Karpas-422 (cell line): Measurements from ENCODE around the gene CCDC92. TPM values are rescaled to one million over a fixed set of nuclear protein-coding genes. Genes with fewer than 3 reads are reported as not detected.
"Not testable (repeated sequence)": the region's sequence is repeated elsewhere in the genome, so short reads cannot be mapped to it uniquely, and the experiment has no call there.

Experiments used
- DNase-seq: peaks from one replicate; pipeline ENCODE4 v3.0.0-alpha.2; 2015
- H2AFZ ChIP-seq: fragments of 200-600 bp; sonication (generic); 2 replicates; pipeline ENCODE4 v1.6.1; 2014; ENCODE audit warnings: antibody characterized with exemption, low read length, mixed read lengths
- H3K27ac ChIP-seq: fragments of 200-600 bp; sonication (generic); 2 replicates; pipeline ENCODE4 v1.5.1; 2014; ENCODE audit warnings: mild to moderate bottlenecking, low read length, moderate library complexity
- H3K27me3 ChIP-seq: fragments of 200-600 bp; sonication (generic); 2 replicates; pipeline ENCODE4 v1.6.1; 2014; ENCODE audit warnings: low read length, mixed read lengths
- H3K36me3 ChIP-seq: fragments of 200-600 bp; sonication (generic); 2 replicates; pipeline ENCODE4 v1.6.1; 2014; ENCODE audit warnings: low read length, mixed read lengths; ENCODE audit not compliant: insufficient read depth
- H3K4me1 ChIP-seq: fragments of 200-600 bp; sonication (generic); 2 replicates; pipeline ENCODE4 v1.6.1; 2014; ENCODE audit warnings: mild to moderate bottlenecking, low read length, mixed read lengths
- H3K4me2 ChIP-seq: fragments of 200-600 bp; sonication (generic); 2 replicates; pipeline ENCODE4 v1.6.1; 2014; ENCODE audit warnings: low read length, low read depth, mild to moderate bottlenecking; ENCODE audit not compliant: poor library complexity, severe bottlenecking
- H3K4me3 ChIP-seq: fragments of 200-600 bp; sonication (generic); 2 replicates; pipeline ENCODE4 v1.5.1; 2014; ENCODE audit warnings: mild to moderate bottlenecking, antibody characterized with exemption, low read length, mixed read lengths
- H3K79me2 ChIP-seq: fragments of 200-600 bp; sonication (generic); 2 replicates; pipeline ENCODE4 v1.6.1; 2014; ENCODE audit warnings: mild to moderate bottlenecking, low read length, mixed read lengths
- H3K9ac ChIP-seq: fragments of 200-600 bp; sonication (generic); 2 replicates; pipeline ENCODE4 v1.6.0; 2014; ENCODE audit warnings: low read length
- H3K9me2 ChIP-seq: fragments of 200-600 bp; sonication (generic), shearing (Covaris generic); replicated peaks from 2 replicates; pipeline ENCODE4 v1.6.0; 2014; ENCODE audit warnings: mild to moderate bottlenecking, low read length, moderate library complexity; ENCODE audit not compliant: insufficient read depth
- H3K9me3 ChIP-seq: fragments of 300-700, 200-600 bp; sonication (generic); 2 replicates; pipeline ENCODE4 v1.6.1; 2014; ENCODE audit warnings: low read length, mixed read lengths
- H4K20me1 ChIP-seq: fragments of 200-600 bp; sonication (generic); 2 replicates; pipeline ENCODE4 v1.6.1; 2014; ENCODE audit warnings: mild to moderate bottlenecking, antibody characterized with exemption, low read length, low read depth; ENCODE audit not compliant: insufficient read depth
- total RNA-seq: library from RNA; depleted of rRNA; stranded (reverse); fragments of >200 nt; shearing (Covaris generic); gene quantifications from 2 replicates; pipeline ENCODE4 v1.2.3, GENCODE V29; 2014; ENCODE audit warnings: low replicate concordance

The CCDC92 gene
- total RNA-seq, 1 experiment from 2014 or later = 2.0 TPM

DNA sequence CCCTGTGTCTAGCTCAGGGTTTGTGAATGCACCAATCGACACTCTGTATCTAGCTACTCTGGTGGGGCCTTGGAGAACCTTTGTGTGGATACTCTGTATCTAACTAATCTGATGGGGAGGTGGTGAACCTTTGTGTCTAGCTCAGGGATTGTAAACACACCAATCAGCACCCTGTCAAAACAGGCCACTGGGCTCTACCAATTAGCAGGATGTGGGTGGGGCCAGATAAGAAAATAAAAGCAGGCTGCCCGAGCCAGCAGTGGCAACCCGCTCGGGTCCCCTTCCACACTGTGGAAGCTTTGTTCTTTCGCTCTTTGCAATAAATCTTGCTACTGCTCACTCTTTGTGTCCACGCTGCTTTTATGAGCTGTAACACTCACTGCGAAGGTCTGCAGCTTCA lies 25.1 kb downstream of the CCDC92 start:
- not testable (repeated sequence) for H3K36me3 ChIP-seq, H3K4me2 ChIP-seq, H3K79me2 ChIP-seq, H3K4me1 ChIP-seq, H3K9ac ChIP-seq, H2AFZ ChIP-seq, H3K9me2 ChIP-seq, H3K27ac ChIP-seq, H3K27me3 ChIP-seq, DNase-seq, H3K9me3 ChIP-seq, H4K20me1 ChIP-seq, H3K4me3 ChIP-seq

DNA sequence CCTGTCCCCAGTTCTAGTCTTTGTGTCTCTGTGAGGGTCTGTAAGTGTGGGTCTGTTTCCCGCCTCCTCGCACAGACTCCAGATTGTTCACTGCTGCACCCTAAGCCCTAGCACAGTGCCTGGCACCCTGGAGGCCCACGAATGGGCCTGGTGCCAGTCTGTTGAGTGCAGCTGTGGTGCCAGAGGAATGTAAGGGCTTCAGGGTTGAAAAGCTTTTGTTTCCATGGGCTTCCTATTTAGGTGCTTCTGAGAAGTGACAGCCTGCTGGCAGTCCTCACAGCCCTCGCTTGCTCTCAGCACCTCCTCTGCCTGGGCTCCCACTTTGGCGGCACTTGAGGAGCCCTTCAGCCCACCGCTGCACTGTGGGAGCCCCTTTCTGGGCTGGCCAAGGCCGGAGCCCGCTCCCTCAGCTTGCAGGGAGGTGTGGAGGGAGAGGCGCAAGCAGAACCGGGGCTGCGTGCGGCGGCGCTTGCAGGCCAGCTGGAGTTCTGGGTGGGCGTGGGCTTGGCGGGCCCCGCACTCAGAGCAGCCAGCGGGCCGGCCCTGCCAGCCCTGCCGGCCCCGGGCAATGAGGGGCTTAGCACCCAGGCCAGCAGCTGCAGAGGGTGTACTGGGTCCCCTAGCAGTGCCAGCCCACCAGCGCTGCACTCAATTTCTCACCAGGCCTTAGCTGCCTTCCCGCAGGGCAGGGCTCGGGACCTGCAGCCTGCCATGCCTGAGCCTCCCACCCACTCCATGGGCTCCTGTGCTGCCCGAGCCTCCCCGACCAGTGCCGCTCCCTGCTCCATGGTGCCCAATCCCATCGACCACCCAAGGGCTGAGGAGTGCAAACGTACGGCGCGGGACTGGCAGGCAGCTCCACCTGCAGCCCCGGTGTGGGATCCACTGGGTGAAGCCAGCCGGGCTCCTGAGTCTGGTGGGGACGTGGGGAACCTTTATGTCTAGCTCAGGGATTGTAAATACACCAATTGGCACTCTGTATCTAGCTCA lies 25.8 kb downstream of the CCDC92 start:
- H4K20me1 ChIP-seq, DNase-seq, H3K4me1 ChIP-seq, H3K27me3 ChIP-seq, H2AFZ ChIP-seq, H3K9ac ChIP-seq, H3K9me2 ChIP-seq, H3K27ac ChIP-seq, H3K4me2 ChIP-seq, H3K36me3 ChIP-seq, H3K9me3 ChIP-seq, H3K4me3 ChIP-seq, H3K79me2 ChIP-seq: not testable (repeated sequence)

DNA sequence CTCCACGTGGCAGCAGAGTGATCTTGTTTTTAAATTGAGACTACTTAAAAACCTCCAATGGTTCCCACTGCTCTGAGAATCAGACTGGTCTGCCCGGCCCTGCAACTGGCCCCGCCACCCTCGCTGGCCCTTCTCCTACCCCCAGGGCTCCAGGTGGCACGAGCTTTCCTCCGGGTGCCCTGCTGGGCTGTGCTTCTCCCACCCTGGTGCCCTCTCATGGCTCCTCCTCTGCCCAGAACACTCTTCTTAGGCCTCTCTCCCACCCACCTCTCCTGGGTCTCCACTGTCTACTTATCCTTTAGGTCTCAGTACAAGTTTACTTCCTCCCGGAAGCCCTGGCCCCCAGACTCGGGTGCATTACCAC lies 26.5 kb downstream of the CCDC92 start:
- no peaks in the 10 kb centered on the region for H3K27me3 ChIP-seq
- no peaks in the 10 kb centered on the region for H3K9me3 ChIP-seq
- no peak overlapping the region for H3K27ac ChIP-seq
- no peak for DNase-seq
- no peaks in the 10 kb centered on the region for H4K20me1 ChIP-seq
- no peak overlapping the region for H3K9ac ChIP-seq
- H3K36me3 ChIP-seq = no peaks in the 10 kb centered on the region
- no peak overlapping the region for H3K4me3 ChIP-seq
- H3K4me2 ChIP-seq = no peak overlapping the region
- no peak overlapping the region for H2AFZ ChIP-seq
- H3K79me2 ChIP-seq = no peaks in the 10 kb centered on the region
- H3K4me1 ChIP-seq = no peaks in the 10 kb centered on the region
- H3K9me2 ChIP-seq = no peaks in the 10 kb centered on the region

DNA sequence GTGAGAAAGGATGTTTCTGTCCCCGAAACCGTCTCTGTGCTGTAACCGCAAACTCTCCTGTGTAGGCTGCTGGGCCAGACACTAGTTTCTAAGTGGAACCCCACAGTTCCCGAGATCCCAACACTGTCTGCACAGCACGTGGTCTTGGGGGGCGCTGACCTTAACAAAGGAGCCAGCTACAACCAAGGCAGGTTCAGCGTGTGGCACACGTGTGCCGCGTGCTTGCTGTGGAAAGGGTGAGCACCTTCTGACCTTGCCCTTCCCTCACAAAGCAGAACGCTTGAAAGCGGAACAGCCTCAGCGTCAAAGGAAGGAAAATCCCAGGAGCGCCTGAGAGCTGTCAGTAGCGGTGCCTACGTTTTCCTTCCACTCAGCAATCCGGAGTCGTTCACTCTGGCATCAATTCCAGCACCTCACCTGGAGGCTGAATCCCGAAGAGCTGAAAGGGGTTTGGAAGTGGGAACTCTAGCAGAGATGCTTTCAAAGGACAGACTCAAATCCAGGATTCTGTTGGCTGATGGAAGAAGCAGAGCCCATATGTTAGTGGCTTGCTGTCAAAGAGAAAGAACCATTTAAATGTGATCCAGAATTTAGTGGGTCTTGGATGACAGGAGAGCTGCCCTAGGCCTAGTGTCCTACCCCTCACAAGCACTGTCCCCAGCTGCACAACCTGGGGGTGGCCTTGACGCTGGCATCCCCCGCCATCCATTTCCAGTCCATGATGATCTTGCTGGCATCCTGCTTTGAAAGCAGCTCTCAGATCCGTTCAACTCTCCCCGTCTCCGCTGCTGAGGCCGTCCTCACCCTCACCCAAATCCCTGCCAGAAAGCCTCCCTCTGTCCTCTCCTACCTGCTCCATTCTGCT lies 27.1 kb downstream of the CCDC92 start:
- no peak for DNase-seq

DNA sequence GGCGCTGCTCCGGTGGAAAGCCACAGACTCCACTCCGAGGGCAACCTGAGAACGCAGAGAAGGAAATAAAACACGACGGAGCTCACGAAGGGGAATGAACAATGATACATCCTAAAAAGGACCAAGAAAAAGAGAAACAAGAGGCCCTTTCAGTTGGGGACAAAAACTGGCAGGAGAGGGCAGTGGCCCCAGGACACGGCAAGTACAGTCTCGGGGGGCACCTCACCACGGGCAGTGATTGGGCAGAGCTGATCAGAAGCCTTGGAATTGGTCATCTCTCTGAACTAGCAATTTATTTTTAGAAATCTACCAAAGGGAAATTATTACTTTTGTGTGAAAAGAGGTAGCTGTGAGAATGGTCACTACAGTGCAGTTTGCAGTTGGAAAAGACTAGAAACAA lies 27.9 kb downstream of the CCDC92 start:
- no peaks in the 10 kb centered on the region for H3K27me3 ChIP-seq
- H3K27ac ChIP-seq = no peak overlapping the region
- no peaks in the 10 kb centered on the region for H4K20me1 ChIP-seq
- no peaks in the 10 kb centered on the region for H3K9me2 ChIP-seq
- no peak overlapping the region for H3K4me2 ChIP-seq
- H2AFZ ChIP-seq = no peak overlapping the region
- H3K9ac ChIP-seq = no peak overlapping the region
- H3K9me3 ChIP-seq = no peaks in the 10 kb centered on the region
- no peaks in the 10 kb centered on the region for H3K36me3 ChIP-seq
- H3K4me1 ChIP-seq = no peaks in the 10 kb centered on the region
- no peak overlapping the region for H3K4me3 ChIP-seq
- no peaks in the 10 kb centered on the region for H3K79me2 ChIP-seq
- DNase-seq = no peak

More for the DNA sequence above, 27.1 kb downstream of the CCDC92 start:
- Histone ChIP-seq H3K4me1 (no peaks in the 10 kb centered on the region), H3K27ac (no peak overlapping the region), H3K9me2 (no peaks in the 10 kb centered on the region), H3K79me2 (no peaks in the 10 kb centered on the region), H3K9ac (no peak overlapping the region), H3K4me2 (no peak overlapping the region), H3K9me3 (no peaks in the 10 kb centered on the region), H3K27me3 (no peaks in the 10 kb centered on the region), H2AFZ (no peak overlapping the region), H4K20me1 (no peaks in the 10 kb centered on the region), H3K4me3 (no peak overlapping the region), H3K36me3 (no peaks in the 10 kb centered on the region)

DNA sequence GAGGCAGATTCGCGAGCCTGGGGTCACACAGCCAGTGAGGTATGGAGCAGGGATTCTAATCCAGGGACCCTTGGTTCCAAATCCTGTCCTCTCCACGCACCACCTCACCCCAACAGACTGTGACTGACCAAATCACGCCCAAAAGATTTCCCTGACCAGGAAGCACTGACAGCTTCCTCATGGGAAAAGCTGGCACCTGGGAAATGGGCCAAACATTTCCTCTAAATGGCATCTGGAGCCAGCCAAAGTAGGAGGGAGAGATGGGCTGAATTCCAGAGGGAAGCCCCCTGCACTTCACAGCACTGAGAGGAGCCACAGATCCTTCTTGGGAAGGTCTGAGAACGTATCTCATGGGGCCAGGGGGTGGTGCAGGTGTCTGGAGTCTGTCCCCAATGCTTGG lies 28.8 kb downstream of the CCDC92 start:
- no peak overlapping the region for H3K4me3 ChIP-seq
- H3K9me3 ChIP-seq = no peaks in the 10 kb centered on the region
- H3K4me2 ChIP-seq = no peak overlapping the region
- DNase-seq = no peak
- no peaks in the 10 kb centered on the region for H3K4me1 ChIP-seq
- no peaks in the 10 kb centered on the region for H3K9me2 ChIP-seq
- H3K79me2 ChIP-seq = no peaks in the 10 kb centered on the region
- no peak overlapping the region for H3K9ac ChIP-seq
- no peaks in the 10 kb centered on the region for H3K36me3 ChIP-seq
- no peaks in the 10 kb centered on the region for H4K20me1 ChIP-seq
- no peaks in the 10 kb centered on the region for H3K27me3 ChIP-seq
- no peak overlapping the region for H2AFZ ChIP-seq
- H3K27ac ChIP-seq = no peak overlapping the region

DNA sequence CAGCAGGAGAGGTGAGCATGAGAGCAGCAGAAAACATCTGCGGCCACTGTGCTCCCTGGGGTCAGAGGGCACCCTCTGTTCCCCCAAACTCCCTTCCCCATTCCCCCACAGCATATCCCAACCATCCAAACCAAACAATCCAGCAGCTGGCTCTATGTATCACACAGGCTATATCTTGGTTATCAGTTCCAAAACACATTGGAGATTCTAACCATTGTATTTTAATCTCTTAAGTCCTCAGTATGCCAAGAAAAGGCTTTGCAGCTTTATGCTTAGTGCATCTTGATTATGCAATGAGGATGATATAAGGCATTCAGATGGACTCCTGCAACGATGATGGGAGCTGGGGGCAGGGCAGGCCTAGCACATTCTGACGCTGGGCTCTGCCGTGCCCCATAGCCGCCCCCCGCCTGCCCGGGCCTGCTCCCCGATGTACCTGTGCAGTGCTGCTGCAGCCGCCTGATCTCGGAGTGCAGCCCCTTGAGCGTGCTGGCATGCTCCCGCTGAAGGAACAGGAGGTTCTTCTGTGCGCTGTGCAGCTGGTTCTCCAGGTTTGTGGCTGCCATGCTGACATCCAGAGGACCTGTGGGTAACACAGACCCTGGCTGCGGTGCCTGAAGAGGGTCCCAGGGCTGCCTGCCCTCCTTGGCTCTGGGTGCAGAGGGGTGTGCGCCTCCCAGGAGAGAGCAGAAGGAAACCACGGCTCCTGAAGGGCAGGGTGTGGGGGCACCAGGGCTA lies 29.6 kb downstream of the CCDC92 start:
- no peak for DNase-seq
- H3K4me1 ChIP-seq = no peaks in the 10 kb centered on the region
- no peaks in the 10 kb centered on the region for H4K20me1 ChIP-seq
- H3K27me3 ChIP-seq = no peaks in the 10 kb centered on the region
- no peaks in the 10 kb centered on the region for H3K36me3 ChIP-seq
- H3K9ac ChIP-seq = no peak overlapping the region
- no peak overlapping the region for H3K27ac ChIP-seq
- H3K79me2 ChIP-seq = no peaks in the 10 kb centered on the region
- no peak overlapping the region for H2AFZ ChIP-seq
- H3K9me3 ChIP-seq = no peaks in the 10 kb centered on the region
- no peaks in the 10 kb centered on the region for H3K9me2 ChIP-seq
- H3K4me2 ChIP-seq = no peak overlapping the region
- no peak overlapping the region for H3K4me3 ChIP-seq

DNA sequence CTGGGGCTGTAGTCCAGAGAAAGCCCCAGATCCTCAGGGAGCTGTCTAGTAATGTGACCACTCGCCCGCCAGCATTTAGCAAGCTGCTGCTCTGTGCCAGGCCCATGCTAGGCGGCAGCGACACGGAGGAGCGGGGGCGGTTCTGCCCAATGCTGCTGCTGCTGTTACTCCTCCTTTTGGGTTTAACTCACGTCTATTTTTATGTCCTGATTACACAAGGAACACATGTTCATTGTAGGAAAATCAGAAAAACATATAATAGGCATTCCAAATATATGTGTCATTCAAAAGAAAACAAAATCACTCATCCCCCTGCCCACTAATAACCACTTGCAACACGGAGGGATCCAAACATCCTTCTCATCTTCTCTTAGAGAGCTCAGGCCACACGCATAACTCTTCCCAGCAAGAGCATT lies 30.4 kb downstream of the CCDC92 start:
- Histone ChIP-seq H3K4me1 (no peaks in the 10 kb centered on the region), H3K4me2 (no peak overlapping the region), H3K27me3 (no peaks in the 10 kb centered on the region), H3K4me3 (no peak overlapping the region), H4K20me1 (no peaks in the 10 kb centered on the region), H3K36me3 (no peaks in the 10 kb centered on the region), H3K79me2 (no peaks in the 10 kb centered on the region), H3K27ac (no peak overlapping the region), H3K9me3 (no peaks in the 10 kb centered on the region), H3K9ac (no peak overlapping the region), H3K9me2 (no peaks in the 10 kb centered on the region), H2AFZ (no peak overlapping the region)
- no peak for DNase-seq
